K562 (cell line): ENCODE data around the gene B3GNT9.

Experiments used
- CTCF ChIP-seq, 3 experiments: IDR thresholded peaks in 2 of 3; conservative IDR thresholded peaks in 1 of 3; 2 replicates each; pipeline ENCODE4 v1.5.1; 2011 to 2012; ENCODE audit warnings: low read length in 3 of 3, mild to moderate bottlenecking in 3 of 3, control low read depth in 2 of 3, improper control_type of control experiment in 1 of 3, inconsistent platforms in 1 of 3, low read depth in 1 of 3, mixed read lengths in 1 of 3, moderate library complexity in 1 of 3; ENCODE audit not compliant: insufficient read depth in 2 of 3
- EZH2 ChIP-seq: IDR thresholded peaks from 2 replicates; pipeline ENCODE4 v1.6.1; 2012; ENCODE audit warnings: low read depth, mild to moderate bottlenecking, inconsistent platforms, low read length, borderline replicate concordance
- HDAC8 ChIP-seq: fragments of 450-650 bp; IDR thresholded peaks from 2 replicates; pipeline ENCODE4 v1.6.1; 2016; ENCODE audit warnings: mild to moderate bottlenecking, missing genetic modification characterization, moderate library complexity, missing compliant biosample characterization
- IRF9 ChIP-seq: fragments of 450-650 bp; IDR thresholded peaks from 2 replicates; pipeline ENCODE4 v1.6.1; 2016; ENCODE audit warnings: missing biosample characterization, missing genetic modification characterization
- NRF1 ChIP-seq, 2 experiments: fragments of 450-650 bp; IDR thresholded peaks in 1 of 2; conservative IDR thresholded peaks in 1 of 2; 2 replicates each; pipeline ENCODE4 v1.6.1; 2014; ENCODE audit warnings: mild to moderate bottlenecking in 2 of 2
- POLR2AphosphoS5 ChIP-seq: IDR thresholded peaks from 2 replicates; pipeline ENCODE4 v1.6.1; 2011; ENCODE audit warnings: mild to moderate bottlenecking, low read depth, low read length, moderate library complexity; ENCODE audit not compliant: control insufficient read depth, insufficient read depth
- RAD21 ChIP-seq, 2 experiments: fragments of 250-450 bp in 1 of 2; fragments of 450-650 bp in 1 of 2; sonication (Bioruptor Pico) in 1 of 2; formaldehyde crosslinking in 1 of 2; IDR thresholded peaks in 1 of 2; conservative IDR thresholded peaks in 1 of 2; 2 replicates each; pipeline versions ENCODE4 v1.4.0 to v1.8.0; 2020 to 2022; ENCODE audit warnings: mild to moderate bottlenecking in 2 of 2, moderate library complexity in 1 of 2
- RREB1 ChIP-seq: fragments of 250-450 bp; sonication (Bioruptor Pico); IDR thresholded peaks from 2 replicates; pipeline ENCODE4 v1.4.0; 2020
- SMAD1 ChIP-seq: fragments of 150-350 bp; IDR thresholded peaks from 2 replicates; pipeline ENCODE4 v1.6.1; 2014; ENCODE audit warnings: low read length, low read depth; ENCODE audit not compliant: partially characterized antibody
- SMC3 ChIP-seq: conservative IDR thresholded peaks from 2 replicates; pipeline ENCODE4 v1.6.1; 2011; ENCODE audit warnings: low read depth, low read length, improper control_type of control experiment; ENCODE audit not compliant: insufficient read depth
- ZNF253 ChIP-seq: fragments of 250-450 bp; sonication (Bioruptor Pico); conservative IDR thresholded peaks from 2 replicates; pipeline ENCODE4 v1.6.1; 2021; ENCODE audit warnings: mild to moderate bottlenecking
- ZNF696 ChIP-seq: fragments of 250-450 bp; sonication (Bioruptor Pico); conservative IDR thresholded peaks from 2 replicates; pipeline ENCODE4 v1.4.0; 2020; ENCODE audit warnings: mild to moderate bottlenecking, moderate library complexity

GRCh38 chr16:67112591-67113399 is 38.0 kb downstream of the B3GNT9 start:
- TF ChIP-seq SMAD1 (no peak), SMC3 (no peak), CTCF (IDR thresholded peaks at IDR 0.05 in 2 of 3, conservative IDR thresholded peaks at IDR 0.05 in 1 of 3; ENCODE audit: insufficient read depth in 2 of 3, low read depth in 1 of 3, low read length in 3 of 3) (no peak), NRF1 (conservative IDR thresholded peaks at IDR 0.05 in 1 of 2, IDR thresholded peaks at IDR 0.05 in 1 of 2) (no peak), ZNF253 (CRISPR knock-in tag) (no peak), IRF9 (no peak), EZH2 (no peak), ZNF696 (no peak), POLR2AphosphoS5 (no peak), RAD21 (CRISPR knock-in tag; conservative IDR thresholded peaks at IDR 0.05 in 1 of 2, IDR thresholded peaks at IDR 0.05 in 1 of 2) (no peak), RREB1 (no peak), HDAC8 (tag) (no peak)
